Body of pancreas (tissue), 4 donors: Measurements from ENCODE around the gene NBPF6. TPM values are rescaled to one million over a fixed set of nuclear protein-coding genes. Genes with fewer than 3 reads are reported as not detected.
"Not testable (repeated sequence)": the region's sequence is repeated elsewhere in the genome, so short reads cannot be mapped to it uniquely, and the experiment has no call there.

Experiments
- ATAC-seq: fragments of 150-250 bp; one replicate; pipeline ENCODE4 v1.9.1; 2016
- DNase-seq, 4 donors: peaks; one replicate each; pipeline ENCODE4 v3.0.0-alpha.2; 2019
- H3K27ac ChIP-seq, 4 donors: fragments of 200-600 bp; sonication (generic); 1 replicate in 3 of 4; 2 replicates in 1 of 4; pipeline versions ENCODE4 v1.5.1 to v1.6.1; 2016 to 2019; ENCODE audit warnings: mild to moderate bottlenecking in 1 of 4, mixed read lengths in 1 of 4, moderate library complexity in 1 of 4
- H3K27me3 ChIP-seq, 2 donors: fragments of 200-600 bp; sonication (generic); one replicate each; pipeline ENCODE4 v1.6.0; 2016; ENCODE audit warnings: mild to moderate bottlenecking in 1 of 2
- H3K36me3 ChIP-seq, 2 donors: fragments of 200-600 bp; sonication (generic); replicated peaks in 1 of 2; 2 replicates each; pipeline ENCODE4 v1.5.1; 2016; ENCODE audit warnings: low read depth in 2 of 2; ENCODE audit not compliant: insufficient read depth in 1 of 2
- H3K4me1 ChIP-seq: fragments of 200-600 bp; sonication (generic); one replicate; pipeline ENCODE4 v1.6.0; 2016
- H3K4me3 ChIP-seq, 2 donors: fragments of 200-600 bp; sonication (generic); 1 replicate in 1 of 2; 2 replicates in 1 of 2; pipeline ENCODE4 v1.5.1; 2016 to 2019
- H3K9me3 ChIP-seq, 3 donors: fragments of 200-600 bp; sonication (generic); 1 replicate in 2 of 3; 2 replicates in 1 of 3; pipeline ENCODE4 v1.5.1; 2016
- WGBS, 2 donors: methylation state at CpG; one replicate each; pipeline ENCODE4 v1.1.5; 2017; 5-methylcytosine and 5-hydroxymethylcytosine counted together
- intact Hi-C: fragments of 100-400 bp; cut with DNase I; formaldehyde crosslinking; loops from one replicate; pipeline ENCODE4 v1.15.1; 2023
- total RNA-seq, 2 donors: library from RNA; depleted of rRNA; stranded (reverse); fragments of >200 nt; gene quantifications; one replicate each; pipeline ENCODE4 v1.1.0, GENCODE V29; 2016

Gene NBPF6, protein sequence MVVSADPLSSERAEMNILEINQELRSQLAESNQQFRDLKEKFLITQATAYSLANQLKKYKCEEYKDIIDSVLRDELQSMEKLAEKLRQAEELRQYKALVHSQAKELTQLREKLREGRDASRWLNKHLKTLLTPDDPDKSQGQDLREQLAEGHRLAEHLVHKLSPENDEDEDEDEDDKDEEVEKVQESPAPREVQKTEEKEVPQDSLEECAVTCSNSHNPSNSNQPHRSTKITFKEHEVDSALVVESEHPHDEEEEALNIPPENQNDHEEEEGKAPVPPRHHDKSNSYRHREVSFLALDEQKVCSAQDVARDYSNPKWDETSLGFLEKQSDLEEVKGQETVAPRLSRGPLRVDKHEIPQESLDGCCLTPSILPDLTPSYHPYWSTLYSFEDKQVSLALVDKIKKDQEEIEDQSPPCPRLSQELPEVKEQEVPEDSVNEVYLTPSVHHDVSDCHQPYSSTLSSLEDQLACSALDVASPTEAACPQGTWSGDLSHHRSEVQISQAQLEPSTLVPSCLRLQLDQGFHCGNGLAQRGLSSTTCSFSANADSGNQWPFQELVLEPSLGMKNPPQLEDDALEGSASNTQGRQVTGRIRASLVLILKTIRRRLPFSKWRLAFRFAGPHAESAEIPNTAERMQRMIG
- not detected for total RNA-seq

- H3K9me3 ChIP-seq, H3K27ac ChIP-seq, H3K36me3 ChIP-seq, intact Hi-C loops, DNase-seq, H3K27me3 ChIP-seq, ATAC-seq, H3K4me3 ChIP-seq, H3K4me1 ChIP-seq: not testable (repeated sequence)
- 71% methylated on average over 1 of the region's 5 CpGs; no CpG with 5 or more reads in 1 of the 2 donors for WGBS, 2 donors
These were observed at the start of gene NBPF6 for GRCh38 chr1:108450043-108450442. TSS of gene NBPF6 (plus strand) at chr1:108450343. CDS start at chr1:108450602, 259 bp downstream.

DNA sequence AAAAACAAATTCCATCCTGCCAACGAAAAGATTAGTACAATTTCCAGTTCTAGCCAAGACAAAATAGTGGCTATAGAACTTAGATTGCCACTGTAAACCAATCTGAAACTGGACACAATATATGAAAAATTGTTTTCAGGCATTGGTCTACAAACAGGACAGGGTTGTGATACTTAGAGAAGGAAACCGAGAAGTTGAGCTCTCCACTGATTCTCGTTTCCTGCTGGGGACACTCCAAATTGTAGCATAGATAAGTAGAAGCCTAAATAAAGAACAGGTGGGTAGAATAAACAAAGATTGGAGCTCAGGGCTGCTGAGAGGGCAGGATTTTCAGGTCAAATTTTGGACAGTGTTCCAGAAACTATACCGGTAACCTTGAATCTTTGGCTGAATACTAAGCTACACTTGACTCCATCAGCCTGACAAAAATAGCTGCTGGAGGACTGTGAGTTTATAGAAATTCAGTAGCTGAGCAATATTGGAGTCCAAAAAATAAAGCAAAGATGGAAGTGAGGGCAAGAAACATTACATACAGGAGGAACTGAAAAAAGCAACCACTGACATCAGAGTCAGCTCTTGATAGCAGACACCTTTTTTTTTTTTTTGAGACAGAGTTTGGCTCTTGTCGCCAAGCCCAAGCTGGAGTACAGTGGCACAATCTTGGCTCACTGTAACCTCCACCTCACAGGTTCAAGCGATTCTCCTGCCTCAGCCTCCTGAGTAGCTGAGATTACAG, 38.9 kb upstream of the NBPF6 start:
- H3K9me3 ChIP-seq, ATAC-seq, H3K27ac ChIP-seq, H3K4me1 ChIP-seq, intact Hi-C loops, H3K4me3 ChIP-seq, H3K27me3 ChIP-seq, H3K36me3 ChIP-seq, DNase-seq: not testable (repeated sequence)
- no CpG with 5 or more reads among the region's 6 CpGs for WGBS, 2 donors

DNA sequence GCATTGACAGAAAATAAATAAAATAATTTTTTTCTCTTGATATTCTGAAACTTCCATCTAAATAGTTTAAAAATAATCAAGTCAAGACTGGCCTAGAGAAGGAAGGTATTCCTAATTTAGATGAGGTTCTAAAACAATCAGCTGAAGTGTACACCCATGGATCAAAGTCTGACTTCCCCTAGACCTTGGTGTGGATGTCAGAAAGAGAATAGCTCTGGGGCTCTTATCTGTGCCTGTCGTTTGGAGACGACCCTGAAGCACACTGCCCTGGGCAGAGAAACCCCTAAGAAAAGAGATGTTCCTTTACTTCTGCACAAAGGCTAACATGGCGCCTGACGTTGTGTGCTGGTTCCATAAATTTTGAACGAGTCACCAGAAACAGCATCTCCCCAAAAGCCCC, 30.0 kb upstream of the NBPF6 start:
- DNase-seq, ATAC-seq, H3K27me3 ChIP-seq, H3K36me3 ChIP-seq, intact Hi-C loops, H3K9me3 ChIP-seq, H3K4me3 ChIP-seq, H3K4me1 ChIP-seq, H3K27ac ChIP-seq: not testable (repeated sequence)
- no CpG with 5 or more reads among the region's 5 CpGs for WGBS, 2 donors

GRCh38 chr1:108421061-108421916, 28.9 kb upstream of the NBPF6 start:
- H3K9me3 ChIP-seq, H3K27me3 ChIP-seq, H3K27ac ChIP-seq, H3K4me1 ChIP-seq, H3K4me3 ChIP-seq, H3K36me3 ChIP-seq, ATAC-seq, DNase-seq, intact Hi-C loops: not testable (repeated sequence)
- WGBS, 2 donors: no CpG with 5 or more reads among the region's 61 CpGs

GRCh38 chr1:108426877-108427276, 23.3 kb upstream of the NBPF6 start:
- ATAC-seq, intact Hi-C loops, H3K4me3 ChIP-seq, H3K27ac ChIP-seq, H3K4me1 ChIP-seq, H3K36me3 ChIP-seq, H3K27me3 ChIP-seq, H3K9me3 ChIP-seq, DNase-seq: not testable (repeated sequence)
- WGBS, 2 donors: no CpG with 5 or more reads among the region's 1 CpG

- no CpG with 5 or more reads among the region's 11 CpGs for WGBS, 2 donors
- H3K4me1 ChIP-seq, H3K36me3 ChIP-seq, H3K4me3 ChIP-seq, H3K27me3 ChIP-seq, intact Hi-C loops, H3K9me3 ChIP-seq, ATAC-seq, DNase-seq, H3K27ac ChIP-seq: not testable (repeated sequence)
These were observed 18.1 kb upstream of the NBPF6 start for GRCh38 chr1:108432002-108432401.

- H3K4me3 ChIP-seq, H3K4me1 ChIP-seq, H3K36me3 ChIP-seq, H3K27me3 ChIP-seq, ATAC-seq, H3K9me3 ChIP-seq, DNase-seq, H3K27ac ChIP-seq, intact Hi-C loops: not testable (repeated sequence)
- WGBS, 2 donors: no CpG with 5 or more reads among the region's 3 CpGs
These were observed 16.7 kb upstream of the NBPF6 start for GRCh38 chr1:108433404-108433803.

GRCh38 chr1:108438536-108438935, 11.6 kb upstream of the NBPF6 start:
- DNase-seq, H3K4me3 ChIP-seq, H3K27ac ChIP-seq, H3K27me3 ChIP-seq, intact Hi-C loops, H3K36me3 ChIP-seq, H3K4me1 ChIP-seq, ATAC-seq, H3K9me3 ChIP-seq: not testable (repeated sequence)

DNA sequence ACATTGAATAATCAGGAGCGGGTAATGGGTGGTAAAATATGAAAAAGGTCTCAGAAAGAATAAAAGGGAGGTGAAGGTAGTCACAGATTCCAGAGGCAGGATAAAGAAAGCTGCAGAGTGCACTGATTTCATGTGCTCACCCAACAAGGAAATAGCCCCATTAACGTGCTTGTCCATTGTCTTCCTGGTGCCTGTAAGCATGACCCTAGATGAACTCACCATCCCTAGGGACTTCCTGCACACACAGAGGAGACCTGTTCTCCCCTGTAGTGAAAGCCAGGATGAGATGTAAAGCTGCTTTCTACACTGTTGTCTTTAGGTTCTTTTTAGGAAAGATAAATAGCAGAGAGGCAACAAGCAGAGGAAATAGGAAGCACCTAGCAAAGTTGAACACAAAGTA, 4.4 kb downstream of the NBPF6 start:
- H3K9me3 ChIP-seq, H3K4me3 ChIP-seq, DNase-seq, H3K4me1 ChIP-seq, H3K27ac ChIP-seq, H3K27me3 ChIP-seq, H3K36me3 ChIP-seq, intact Hi-C loops: not testable (repeated sequence)
- no CpG with 5 or more reads among the region's 2 CpGs for WGBS, 2 donors
- peak; percentile 45 for ATAC-seq

GRCh38 chr1:108458661-108459060, 8.5 kb downstream of the NBPF6 start:
- H3K4me1 ChIP-seq, H3K27me3 ChIP-seq, ATAC-seq, H3K27ac ChIP-seq, DNase-seq, intact Hi-C loops, H3K36me3 ChIP-seq, H3K4me3 ChIP-seq, H3K9me3 ChIP-seq: not testable (repeated sequence)
- WGBS, 2 donors: no CpG with 5 or more reads among the region's 2 CpGs

GRCh38 chr1:108461758-108462157, 11.6 kb downstream of the NBPF6 start:
- H3K4me1 ChIP-seq, H3K27me3 ChIP-seq, intact Hi-C loops, ATAC-seq, H3K36me3 ChIP-seq, H3K4me3 ChIP-seq, DNase-seq, H3K9me3 ChIP-seq, H3K27ac ChIP-seq: not testable (repeated sequence)
- WGBS, 2 donors: no CpG with 5 or more reads among the region's 3 CpGs
